Renal pelvis (tissue), 4 donors: ENCODE results near the gene PXDN. TPM values are rescaled to one million over a fixed set of nuclear protein-coding genes. Genes with fewer than 3 reads are reported as not detected.

ENCODE experiments used
- DNase-seq: peaks from one replicate; pipeline ENCODE4 v3.0.0-alpha.2; 2013
- polyA plus RNA-seq, 3 donors: library from polyadenylated mRNA; unstranded; fragments of 120-200 nt; gene quantifications; one replicate each; pipeline ENCODE4 v1.2.1, GENCODE V29; 2013; ENCODE audit not compliant: insufficient read length in 3 of 3

Gene PXDN
- polyA plus RNA-seq, 3 donors, result 147 to 188 (median 178) TPM

- no peak for DNase-seq
Measured at GRCh38 chr2:1654696-1655374, 89.5 kb downstream of the PXDN start.

- no peak for DNase-seq
Measured at GRCh38 chr2:1653956-1654695, 90.2 kb downstream of the PXDN start.

DNA sequence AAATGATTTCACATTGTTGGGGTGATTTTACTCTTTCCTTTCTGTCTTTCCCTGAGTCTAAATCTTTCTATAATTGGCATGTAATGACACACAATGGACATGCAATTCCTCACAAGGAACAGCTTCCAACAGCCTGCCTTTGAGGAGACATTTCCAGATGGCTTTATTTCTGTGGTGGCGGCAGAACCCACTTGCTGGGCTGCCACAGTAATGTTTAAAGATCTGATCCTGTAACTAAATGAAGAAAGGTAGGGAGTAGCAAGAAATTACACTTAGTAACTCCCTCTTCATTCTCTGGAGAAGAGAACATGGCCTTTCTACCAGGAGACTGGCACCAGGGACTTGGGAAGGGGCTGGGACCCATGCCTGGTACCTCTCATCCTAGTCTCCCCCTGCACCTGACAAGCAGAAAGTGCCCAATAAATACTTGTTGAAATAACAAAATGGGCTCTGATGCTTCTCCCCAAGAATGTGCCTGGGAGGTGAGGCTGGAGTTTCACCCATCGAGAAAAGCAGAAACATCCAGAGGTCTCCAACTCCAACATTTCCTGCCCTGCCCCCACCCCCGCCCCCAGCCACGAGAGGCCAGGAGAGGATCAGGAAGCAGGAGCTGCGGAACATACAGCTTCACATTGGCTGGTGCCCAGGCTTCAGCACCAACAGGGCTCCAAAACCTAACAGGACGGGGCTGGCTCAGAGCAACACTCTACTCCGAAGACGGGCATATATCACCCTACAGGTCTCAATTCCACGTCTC lies 92.1 kb downstream of the PXDN start:
- no peak for DNase-seq

GRCh38 chr2:1651121-1652033 lies 92.9 kb downstream of the PXDN start:
- no peak for DNase-seq

- no peak for DNase-seq
Measured at GRCh38 chr2:1650085-1650872, 94.0 kb downstream of the PXDN start.

DNA sequence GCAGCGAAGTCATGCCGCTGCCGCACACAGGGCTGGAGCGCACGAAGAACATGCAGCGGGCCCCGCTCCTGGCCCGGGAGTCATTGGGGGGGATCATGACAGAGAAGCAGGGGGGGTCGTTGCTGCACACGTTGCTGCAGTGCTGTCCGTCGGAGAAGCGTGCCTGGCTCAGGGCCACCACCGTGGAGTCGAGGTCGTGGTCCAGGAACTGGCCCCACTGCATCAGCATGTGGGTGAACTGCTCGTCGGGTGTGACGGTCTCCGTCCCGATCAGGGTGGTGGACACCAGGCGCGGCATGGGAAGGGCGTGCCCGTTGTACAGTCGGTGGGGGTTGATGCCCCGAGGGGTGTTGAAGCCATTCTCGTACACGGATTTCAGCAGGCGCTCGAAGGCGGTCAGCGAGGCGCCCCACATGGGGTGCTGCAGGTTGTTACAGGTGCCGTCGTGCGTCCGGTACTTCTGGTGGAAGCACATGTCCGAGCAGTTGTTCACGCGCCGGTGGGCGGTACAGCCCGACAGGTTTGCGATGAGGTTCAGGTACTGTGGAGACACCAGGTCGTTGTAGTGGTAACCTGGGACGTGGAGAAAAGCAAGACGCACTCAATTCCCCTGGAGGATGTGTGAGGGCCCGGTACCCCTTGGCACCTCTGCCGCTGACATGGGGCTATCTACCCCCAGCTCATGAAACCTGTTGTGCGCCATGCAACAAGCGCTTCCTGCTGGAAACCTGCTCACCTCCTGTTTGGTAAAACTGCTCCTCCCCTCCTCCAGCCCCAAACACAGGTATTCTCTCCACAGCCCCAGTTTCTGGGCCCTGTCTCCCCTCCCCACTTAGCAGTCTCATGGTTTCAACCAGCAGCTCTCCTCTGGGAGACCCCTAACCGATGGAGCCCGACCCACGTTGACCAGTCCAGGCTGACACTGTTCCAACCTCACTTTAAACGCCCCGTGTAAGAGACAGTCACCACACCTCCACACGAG lies 94.9 kb downstream of the PXDN start:
- DNase-seq, result no peak

GRCh38 chr2:1648241-1649102 lies 95.8 kb downstream of the PXDN start:
- no peak for DNase-seq

DNA sequence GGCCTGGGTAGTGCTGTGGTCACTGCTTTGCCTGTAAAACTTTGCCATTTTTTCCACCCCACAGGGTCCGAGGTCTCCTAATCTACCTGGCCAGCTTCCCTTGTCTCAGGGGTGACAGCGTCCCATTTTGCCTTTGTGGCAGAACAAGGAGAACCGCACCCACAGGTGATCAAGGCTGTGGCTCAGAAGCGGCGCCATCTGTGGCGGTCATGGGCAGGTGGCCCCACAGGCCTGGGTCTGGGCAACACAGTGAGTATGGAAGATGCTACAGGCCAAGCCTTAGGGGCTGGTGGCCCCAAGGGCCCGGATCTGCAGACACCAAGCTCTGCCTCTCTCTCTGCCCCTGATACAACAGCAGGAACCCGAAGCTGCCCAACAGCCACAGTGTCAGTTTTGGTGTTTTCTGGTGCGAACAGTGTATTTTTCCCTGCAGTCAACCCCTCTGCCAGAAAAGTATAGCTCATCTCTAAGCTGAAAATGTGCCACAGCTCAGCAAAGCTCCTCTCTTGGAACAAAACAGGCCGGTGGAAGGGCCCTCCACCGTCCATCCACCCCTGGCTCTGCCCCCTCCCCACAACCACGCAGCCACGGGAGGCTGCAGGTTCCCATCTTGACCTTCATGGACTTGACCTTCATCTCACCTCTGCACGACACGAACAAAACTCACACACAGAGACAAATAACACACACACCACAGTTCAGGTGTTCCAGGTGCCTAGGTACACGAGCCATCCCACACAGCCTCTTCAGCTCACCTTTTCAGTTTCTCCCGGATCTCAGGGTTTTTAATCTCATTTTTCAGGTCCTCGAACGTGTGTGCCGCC lies 96.7 kb downstream of the PXDN start:
- no peak for DNase-seq

GRCh38 chr2:1645761-1646476 lies 98.4 kb downstream of the PXDN start:
- DNase-seq, result no peak

DNA sequence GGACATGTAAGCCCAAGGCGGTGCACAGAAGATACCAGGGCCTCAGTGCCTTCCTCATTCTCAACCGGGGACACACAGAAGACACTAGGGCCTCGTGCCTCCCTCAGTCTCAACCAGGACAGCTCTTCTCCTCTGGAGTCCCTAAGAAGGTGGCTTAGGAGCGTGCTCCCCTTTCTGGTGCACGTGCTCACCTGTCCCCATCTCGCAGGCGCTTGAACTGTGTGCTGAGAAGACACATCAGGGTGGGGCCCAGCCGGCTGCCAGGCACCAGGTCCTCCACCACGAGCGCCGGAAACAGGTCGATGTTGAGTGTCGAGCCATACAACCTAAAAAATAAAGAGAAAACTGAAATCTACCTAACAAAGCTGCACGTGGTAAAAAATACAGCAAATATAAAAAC lies 99.9 kb downstream of the PXDN start:
- DNase-seq, result no peak

GRCh38 chr2:1642993-1643619 lies 101.2 kb downstream of the PXDN start:
- no peak for DNase-seq

DNA sequence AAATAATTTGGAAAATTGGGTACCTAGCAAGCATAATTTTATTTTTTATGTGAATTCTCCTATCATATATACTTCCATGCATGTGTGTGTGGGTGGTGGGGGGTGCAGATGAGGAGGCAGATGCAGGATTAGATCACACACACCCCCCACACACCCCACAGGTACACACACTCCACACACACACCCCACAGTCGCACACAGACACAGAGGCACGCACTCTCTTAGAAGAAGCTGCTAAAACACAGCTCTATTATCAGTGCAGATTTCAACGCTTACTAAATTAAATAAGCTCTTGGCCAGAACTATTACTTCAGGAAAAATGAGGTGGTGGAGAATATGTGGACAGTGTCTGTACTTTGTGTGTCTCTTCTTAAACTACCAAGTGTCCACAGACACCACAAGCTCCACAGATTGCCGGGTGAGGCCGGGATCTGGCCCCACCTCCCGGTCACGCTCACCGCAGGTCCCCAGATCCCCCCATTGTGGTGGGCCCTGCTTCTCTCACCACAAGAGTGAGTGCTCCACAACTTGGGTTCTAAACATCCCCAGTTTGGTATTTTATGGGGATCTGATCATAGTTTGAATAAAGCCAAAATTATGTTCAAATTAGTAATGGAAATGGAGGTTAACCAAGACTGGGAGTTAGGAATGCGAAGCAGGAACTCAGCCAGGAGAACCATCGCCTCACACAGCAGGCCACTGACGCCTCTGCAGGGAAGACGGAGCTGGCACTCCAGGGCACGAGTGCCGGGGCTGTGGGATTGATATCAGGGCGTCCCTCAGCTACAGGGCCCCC lies 102.1 kb downstream of the PXDN start:
- DNase-seq, result no peak

DNA sequence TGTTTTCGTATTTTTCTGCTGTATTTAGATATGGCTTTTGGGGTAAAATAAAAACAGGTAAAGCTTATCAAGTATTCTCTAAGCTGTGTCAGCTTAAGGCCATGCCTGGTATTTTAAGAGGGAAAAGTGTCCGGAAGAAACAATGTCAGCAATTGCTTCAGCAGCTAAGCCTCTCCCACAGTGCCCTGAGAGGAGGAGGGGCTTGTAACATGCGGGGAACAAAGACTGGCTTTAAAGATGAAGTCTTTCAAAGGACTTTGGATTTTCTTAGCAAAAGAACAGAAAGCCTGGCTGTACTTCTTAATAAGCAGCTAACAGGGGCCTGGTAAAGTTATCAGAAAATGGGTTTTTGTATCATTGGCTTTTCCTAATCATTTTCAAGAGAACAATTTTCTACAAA lies 102.8 kb downstream of the PXDN start:
- DNase-seq, result no peak

DNA sequence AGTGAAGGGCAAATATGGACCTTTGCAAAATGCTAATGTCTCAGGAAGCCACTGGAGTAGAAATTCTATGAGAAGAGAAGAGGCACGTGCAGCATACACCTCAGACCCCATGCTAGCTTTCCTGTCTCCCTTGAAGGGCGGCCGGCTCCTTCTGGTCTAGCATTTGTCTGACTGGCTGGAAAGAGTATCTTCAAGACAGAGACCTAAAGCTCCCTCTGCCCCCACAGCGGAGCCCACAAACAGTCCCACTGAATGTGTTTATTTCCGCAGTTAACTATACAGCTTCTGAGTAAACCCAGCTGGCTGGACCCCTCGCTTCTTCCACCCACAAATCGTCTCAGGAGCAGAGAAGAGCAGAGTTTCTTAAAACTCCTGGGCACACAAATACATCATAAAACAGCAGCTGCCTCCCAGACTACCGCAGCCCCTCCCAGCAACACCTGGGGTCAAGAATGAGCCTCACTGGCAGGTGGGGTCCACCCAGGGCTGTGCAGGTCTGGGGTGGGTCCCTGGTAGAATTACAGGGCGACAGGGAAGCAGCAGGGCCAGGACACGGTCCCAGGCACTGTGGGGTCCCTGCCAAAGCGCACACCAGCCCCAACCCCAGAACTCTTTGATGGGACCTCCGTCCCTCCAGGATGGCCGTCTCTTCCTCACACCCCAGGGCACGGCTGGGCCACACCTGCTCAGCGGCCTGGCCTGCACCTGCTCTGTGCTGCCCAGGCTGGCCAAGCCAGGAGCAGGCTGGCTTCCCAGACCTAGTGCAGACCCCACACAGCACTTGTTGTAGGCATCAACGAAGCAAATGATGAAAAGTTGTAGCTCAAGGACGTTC lies 103.8 kb downstream of the PXDN start:
- no peak for DNase-seq
